Activated CD8-positive, alpha-beta T cell treated with anti-CD3 and anti-CD28 coated beads for 36 hours (primary cell): ENCODE results near the gene CLNK. TPM values are rescaled to one million over a fixed set of nuclear protein-coding genes. Genes with fewer than 3 reads are reported as not detected.

Experiments used
- ATAC-seq: fragments of 200-7000 bp; cut with Tn5 transposase; one replicate; pipeline ENCODE4 v1.10.0; 2021; ENCODE audit warnings: mild to moderate bottlenecking, moderate library complexity
- CTCF ChIA-PET: fragments of 350-600 bp; sonication (Branson Sonifier 250); formaldehyde crosslinking; loops from one replicate; lab custom pipeline; 2021; ENCODE audit warnings: antibody characterized with exemption; lab: Charles Lee
- POLR2A ChIA-PET: fragments of 350-600 bp; sonication (Branson Sonifier 250); formaldehyde crosslinking; loops from one replicate; lab custom pipeline; 2021; ENCODE audit warnings: antibody characterized with exemption; lab: Charles Lee
- DNase-seq: peaks from one replicate; pipeline ENCODE4 v3.0.0-alpha.2; 2020
- H3K27ac Mint-ChIP-seq: one replicate; pipeline ENCODE4 v1.8.0; 2021; ENCODE audit warnings: mild to moderate bottlenecking, mixed read lengths
- H3K27me3 Mint-ChIP-seq: one replicate; pipeline ENCODE4 v1.8.0; 2021; ENCODE audit warnings: mixed read lengths
- H3K36me3 Mint-ChIP-seq: one replicate; pipeline ENCODE4 v1.8.0; 2021; ENCODE audit warnings: low read depth, mixed read lengths
- H3K4me1 Mint-ChIP-seq: one replicate; pipeline ENCODE4 v1.8.0; 2021; ENCODE audit warnings: low read depth, mixed read lengths
- H3K4me3 Mint-ChIP-seq: one replicate; pipeline ENCODE4 v1.8.0; 2021; ENCODE audit warnings: mild to moderate bottlenecking, moderate library complexity, mixed read lengths
- H3K9me3 Mint-ChIP-seq: one replicate; pipeline ENCODE4 v1.8.0; 2021; ENCODE audit warnings: mixed read lengths
- CTCF ChIP-seq: fragments of 200-600 bp; IDR thresholded peaks from one replicate; pipeline ENCODE4 v1.8.0; 2022; ENCODE audit warnings: antibody characterized with exemption, mild to moderate bottlenecking
- intact Hi-C: fragments of 100-400 bp; cut with micrococcal nuclease; formaldehyde crosslinking; loops from one replicate; pipeline ENCODE4 v1.10.0; 2022
- total RNA-seq, 2 experiments: library from RNA; stranded (reverse); gene quantifications; one replicate each; pipeline ENCODE4 v1.2.3, GENCODE V29; 2021

CLNK gene
- total RNA-seq, 2 experiments from 2014 or later: 0.18 TPM; not detected in 1

DNA sequence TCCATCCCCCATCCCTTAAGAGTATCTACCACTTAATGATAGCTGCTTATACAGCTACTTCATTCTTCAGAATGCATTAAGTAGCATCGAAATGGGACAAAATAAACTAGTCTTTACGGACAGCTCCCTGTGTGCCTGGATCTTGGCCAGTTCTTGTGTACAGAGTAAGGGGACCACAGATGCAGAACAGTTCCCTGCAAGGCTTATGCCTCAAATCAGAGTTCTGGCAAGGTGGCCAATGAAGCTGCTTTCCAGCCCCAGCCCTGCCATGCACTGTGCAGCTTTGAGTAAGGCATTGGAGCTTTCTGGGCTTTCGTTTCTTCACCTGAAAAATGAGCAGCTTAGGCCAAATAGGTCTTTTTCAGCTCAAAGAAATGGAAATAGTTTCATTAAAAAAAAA, 14.2 kb downstream of the CLNK start:
- Mint-ChIP-seq H3K4me3 (no peak overlapping the region), H3K27ac (no peak overlapping the region), H3K36me3 (no peaks in the 10 kb centered on the region), H3K9me3 (peaks cover 2% of the 10 kb centered on the region), H3K27me3 (no peaks in the 10 kb centered on the region), H3K4me1 (peaks cover 29% of the 10 kb centered on the region)
- ChIA-PET CTCF (interaction anchor here (1.0 kb wide), 1 partner anchor 62 kb away, joined by 5 read pairs; no protein-coding TSS in a partner anchor), POLR2A (no interaction called here)
- DNase-seq (no peak), ATAC-seq (no peak)
- intact Hi-C loops: loop anchor here (5.0 kb wide), 1 partner anchor 57 kb away; no protein-coding TSS in a partner anchor
- no peak for TF ChIP-seq CTCF

DNA sequence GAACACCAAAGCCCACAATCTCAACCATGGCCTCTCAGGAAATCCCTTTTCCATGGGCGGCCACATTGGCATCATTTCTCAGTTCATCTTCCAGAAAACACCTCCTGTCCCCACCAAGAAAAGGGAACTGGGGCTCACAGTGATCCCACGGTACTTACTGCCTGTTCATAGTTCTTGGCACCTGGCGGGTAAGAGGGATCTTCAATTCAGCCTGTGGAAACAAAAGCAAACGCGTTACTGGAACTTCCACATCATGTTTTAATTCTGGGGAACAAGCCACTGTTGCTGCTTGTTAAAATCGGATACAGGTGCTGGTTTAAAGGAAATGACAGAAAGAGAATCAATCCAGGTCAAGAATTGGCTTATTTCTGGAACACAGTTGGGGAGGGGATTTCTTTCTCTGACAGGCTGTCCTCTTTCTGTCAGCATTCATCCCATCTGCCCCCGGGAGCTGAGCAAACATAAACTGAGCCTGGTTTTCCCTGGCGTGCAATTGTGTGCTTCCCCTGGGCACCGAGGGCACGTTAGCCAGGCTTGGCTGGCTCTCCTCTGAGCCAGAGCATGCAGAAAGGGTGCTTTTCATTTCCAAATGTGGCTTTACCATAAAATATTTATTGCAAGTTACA, 16.8 kb downstream of the CLNK start:
- DNase-seq: no peak
- no peak for TF ChIP-seq CTCF
- no peak overlapping the region for H3K27ac Mint-ChIP-seq
- H3K4me1 Mint-ChIP-seq: peaks cover 21% of the 10 kb centered on the region
- ChIA-PET CTCF (no interaction called here), POLR2A (no interaction called here)
- no peaks in the 10 kb centered on the region for H3K27me3 Mint-ChIP-seq
- no peaks in the 10 kb centered on the region for H3K36me3 Mint-ChIP-seq
- intact Hi-C loops: no loop called here
- no peak overlapping the region for H3K4me3 Mint-ChIP-seq
- no peak for ATAC-seq
- H3K9me3 Mint-ChIP-seq: peaks cover 1% of the 10 kb centered on the region

DNA sequence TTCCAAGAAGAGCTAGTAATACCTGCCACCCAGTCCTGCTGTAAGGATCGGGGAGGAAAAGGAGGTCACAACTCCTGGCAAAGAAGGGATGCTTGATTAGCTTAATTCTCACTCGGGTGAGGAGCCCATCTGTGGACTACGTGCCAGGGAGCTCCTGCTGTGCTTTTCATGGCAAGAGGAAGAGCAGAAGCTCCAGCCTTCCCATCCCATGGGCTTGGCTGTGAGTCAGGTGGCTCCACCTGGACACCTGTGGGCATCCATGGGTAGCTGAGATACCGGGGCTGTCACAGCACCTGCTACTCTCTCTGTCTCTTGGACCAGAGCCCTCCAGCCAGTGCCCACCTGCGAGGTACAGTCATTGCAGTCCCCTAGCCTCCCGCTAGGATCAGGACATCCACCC, 18.0 kb downstream of the CLNK start:
- ATAC-seq (no peak), DNase-seq (no peak)
- H3K36me3 Mint-ChIP-seq: no peaks in the 10 kb centered on the region
- ChIA-PET POLR2A (no interaction called here), CTCF (no interaction called here)
- no peak overlapping the region for H3K27ac Mint-ChIP-seq
- peaks cover 10% of the 10 kb centered on the region for H3K4me1 Mint-ChIP-seq
- H3K27me3 Mint-ChIP-seq: peaks cover 1% of the 10 kb centered on the region
- H3K9me3 Mint-ChIP-seq: peaks cover 1% of the 10 kb centered on the region
- intact Hi-C loops: no loop called here
- no peak overlapping the region for H3K4me3 Mint-ChIP-seq
- TF ChIP-seq CTCF: no peak

GRCh38 chr4:10664408-10664807, 20.2 kb downstream of the CLNK start:
- Mint-ChIP-seq H3K27ac (no peak overlapping the region), H3K36me3 (no peaks in the 10 kb centered on the region), H3K27me3 (peaks cover 1% of the 10 kb centered on the region), H3K4me3 (no peak overlapping the region), H3K9me3 (peaks cover 1% of the 10 kb centered on the region), H3K4me1 (peaks cover 4% of the 10 kb centered on the region)
- POLR2A ChIA-PET: no interaction called here
- no peak for TF ChIP-seq CTCF
- CTCF ChIA-PET: no interaction called here
- DNase-seq (peak; percentile 20), ATAC-seq (peak; percentile 34)
- intact Hi-C loops: no loop called here

DNA sequence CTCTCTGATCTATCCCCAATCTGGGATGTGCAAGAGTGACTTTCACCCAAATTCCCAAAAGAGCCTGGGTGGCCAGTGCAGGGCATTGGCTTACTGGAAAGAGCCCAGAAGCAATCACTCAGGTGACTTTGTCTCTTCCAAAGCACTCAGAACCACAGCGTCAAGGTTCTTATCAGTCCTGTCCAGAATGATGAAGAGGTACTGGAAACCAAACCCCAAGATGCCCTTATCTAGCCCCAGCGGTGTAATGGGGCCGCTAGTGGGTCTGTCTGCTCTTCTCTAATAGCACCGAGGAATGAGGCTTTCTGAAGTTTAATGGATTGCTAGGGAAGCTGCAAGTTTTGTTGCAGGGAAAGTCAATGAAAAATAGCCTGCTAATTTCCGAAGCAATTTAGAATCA, 21.6 kb downstream of the CLNK start:
- Mint-ChIP-seq H3K27me3 (peaks cover 1% of the 10 kb centered on the region), H3K9me3 (peaks cover 1% of the 10 kb centered on the region)
- no peak for TF ChIP-seq CTCF

More for the DNA sequence above, 21.6 kb downstream of the CLNK start:
- ATAC-seq (no peak), DNase-seq (no peak)
- H3K27ac Mint-ChIP-seq: no peak overlapping the region
- peaks cover 4% of the 10 kb centered on the region for H3K4me1 Mint-ChIP-seq
- POLR2A ChIA-PET: no interaction called here
- no peaks in the 10 kb centered on the region for H3K36me3 Mint-ChIP-seq
- intact Hi-C loops: no loop called here
- CTCF ChIA-PET: no interaction called here
- no peak overlapping the region for H3K4me3 Mint-ChIP-seq
